Measurements from ENCODE around the gene ALPG.

DNA sequence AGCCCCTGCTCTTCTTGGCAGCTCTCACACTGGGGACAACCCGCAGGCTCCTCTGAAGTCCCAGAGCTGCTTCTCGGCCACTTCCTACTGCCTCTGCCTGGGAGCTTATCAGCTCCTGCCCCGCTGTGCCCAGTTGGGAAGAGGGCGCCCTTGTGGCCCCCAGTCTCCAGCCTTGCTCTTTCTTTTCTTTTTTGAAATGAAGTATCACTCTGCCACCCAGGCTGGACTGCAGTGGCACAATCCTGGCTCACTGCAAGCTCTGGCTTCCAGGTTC, 28.7 kb downstream of the ALPG start:
- TF ChIP-seq, protein P1, sequence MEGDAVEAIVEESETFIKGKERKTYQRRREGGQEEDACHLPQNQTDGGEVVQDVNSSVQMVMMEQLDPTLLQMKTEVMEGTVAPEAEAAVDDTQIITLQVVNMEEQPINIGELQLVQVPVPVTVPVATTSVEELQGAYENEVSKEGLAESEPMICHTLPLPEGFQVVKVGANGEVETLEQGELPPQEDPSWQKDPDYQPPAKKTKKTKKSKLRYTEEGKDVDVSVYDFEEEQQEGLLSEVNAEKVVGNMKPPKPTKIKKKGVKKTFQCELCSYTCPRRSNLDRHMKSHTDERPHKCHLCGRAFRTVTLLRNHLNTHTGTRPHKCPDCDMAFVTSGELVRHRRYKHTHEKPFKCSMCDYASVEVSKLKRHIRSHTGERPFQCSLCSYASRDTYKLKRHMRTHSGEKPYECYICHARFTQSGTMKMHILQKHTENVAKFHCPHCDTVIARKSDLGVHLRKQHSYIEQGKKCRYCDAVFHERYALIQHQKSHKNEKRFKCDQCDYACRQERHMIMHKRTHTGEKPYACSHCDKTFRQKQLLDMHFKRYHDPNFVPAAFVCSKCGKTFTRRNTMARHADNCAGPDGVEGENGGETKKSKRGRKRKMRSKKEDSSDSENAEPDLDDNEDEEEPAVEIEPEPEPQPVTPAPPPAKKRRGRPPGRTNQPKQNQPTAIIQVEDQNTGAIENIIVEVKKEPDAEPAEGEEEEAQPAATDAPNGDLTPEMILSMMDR (IDR thresholded peaks at IDR 0.05; ENCODE audit: insufficient read depth, low read length, poor library complexity, severe bottlenecking): no peak
- no peak for TF ChIP-seq EZH2phosphoT487 (conservative IDR thresholded peaks at IDR 0.05; ENCODE audit: low read length)
